Loucy (cell line): ENCODE data around the gene AADAC.
A peak's percentile ranks its signal among the peaks of the same experiment; 100 is the strongest.

Experiments used
- H2AFZ ChIP-seq: fragments of 200-600 bp; sonication (generic); 2 replicates; pipeline ENCODE4 v1.6.0; 2016; ENCODE audit warnings: antibody characterized with exemption, mild to moderate bottlenecking, low read length, moderate library complexity
- H3F3A ChIP-seq: fragments of 200-600 bp; 2 replicates; pipeline ENCODE4 v1.6.0; 2016; ENCODE audit warnings: antibody characterized with exemption, low read depth, mild to moderate bottlenecking
- H3K27me3 ChIP-seq: fragments of 200-600 bp; sonication (generic); 2 replicates; pipeline ENCODE4 v1.6.1; 2014; ENCODE audit warnings: low read length, mild to moderate bottlenecking; ENCODE audit not compliant: insufficient read depth, poor library complexity, severe bottlenecking
- H3K36me3 ChIP-seq: fragments of 200-600 bp; sonication (generic); 2 replicates; pipeline ENCODE4 v1.6.1; 2016; ENCODE audit warnings: low read length; ENCODE audit not compliant: insufficient read depth
- H3K4me1 ChIP-seq: fragments of 200-600 bp; sonication (generic); 2 replicates; pipeline ENCODE4 v1.5.1; 2014; ENCODE audit warnings: low read length, mild to moderate bottlenecking; ENCODE audit not compliant: insufficient read depth, poor library complexity, severe bottlenecking
- H3K4me2 ChIP-seq: fragments of 200-600 bp; sonication (generic); 2 replicates; pipeline ENCODE4 v1.6.0; 2014; ENCODE audit warnings: antibody characterized with exemption, low read length, low read depth, mild to moderate bottlenecking; ENCODE audit not compliant: poor library complexity, severe bottlenecking
- H3K4me3 ChIP-seq: fragments of 200-600 bp; sonication (generic); 2 replicates; pipeline ENCODE4 v1.5.1; 2014; ENCODE audit warnings: low read length, mild to moderate bottlenecking, mixed read lengths; ENCODE audit not compliant: poor library complexity, severe bottlenecking
- H3K79me2 ChIP-seq: fragments of 200-600 bp; sonication (generic); 2 replicates; pipeline ENCODE4 v1.6.1; 2014; ENCODE audit warnings: low read length; ENCODE audit not compliant: insufficient read depth
- H3K9ac ChIP-seq: fragments of 200-600 bp; sonication (generic); 2 replicates; pipeline ENCODE4 v1.6.0; 2014; ENCODE audit warnings: mild to moderate bottlenecking, low read depth, low read length, moderate library complexity; ENCODE audit not compliant: poor library complexity, severe bottlenecking
- H3K9me2 ChIP-seq: fragments of 200-600 bp; sonication (generic); replicated peaks from 2 replicates; pipeline ENCODE4 v1.6.1; 2016; ENCODE audit warnings: low read depth, low read length, mixed read lengths
- H3K9me3 ChIP-seq: fragments of 200-600 bp; sonication (generic); 2 replicates; pipeline ENCODE4 v1.6.1; 2014; ENCODE audit warnings: mild to moderate bottlenecking, antibody characterized with exemption, low read length, low read depth; ENCODE audit not compliant: insufficient read depth
- H4K20me1 ChIP-seq: fragments of 200-600 bp; sonication (generic); 2 replicates; pipeline ENCODE4 v1.6.0; 2014; ENCODE audit warnings: antibody characterized with exemption, low read length, mild to moderate bottlenecking; ENCODE audit not compliant: insufficient read depth, poor library complexity, severe bottlenecking
- EZH2phosphoT487 ChIP-seq: fragments of 200-600 bp; IDR thresholded peaks from 2 replicates; pipeline ENCODE4 v1.6.1; 2018; ENCODE audit warnings: antibody characterized with exemption, mild to moderate bottlenecking, moderate library complexity, borderline replicate concordance
- TF ChIP-seq, protein P1 (sequence below): fragments of 200-600 bp; sonication (generic); conservative IDR thresholded peaks from 2 replicates; pipeline ENCODE4 v1.5.1; 2014; ENCODE audit warnings: mild to moderate bottlenecking, antibody characterized with exemption, low read length

AADAC gene

DNA sequence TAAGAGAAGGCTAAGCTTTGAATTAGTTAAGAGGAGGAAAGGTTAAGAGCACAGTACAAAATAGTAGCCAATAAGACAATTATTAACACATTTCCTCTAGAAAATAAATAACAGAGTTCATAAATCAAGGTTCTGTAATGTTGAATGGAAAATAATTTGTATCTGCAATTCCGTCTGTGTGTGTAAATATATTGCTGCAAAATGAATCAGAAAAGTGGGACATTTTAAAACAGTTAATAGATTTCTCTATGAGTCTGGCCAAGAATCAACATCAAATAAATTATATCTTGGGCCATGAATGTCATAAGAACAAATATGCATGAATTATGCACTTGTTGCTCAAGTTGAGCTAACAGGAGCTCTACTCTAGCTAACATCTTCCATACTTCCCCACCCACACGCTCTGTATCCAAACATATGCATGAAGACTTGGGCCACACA lies 45.3 kb downstream of the AADAC start:
- Histone ChIP-seq H3K4me2 (no peak overlapping the region), H3K79me2 (no peaks in the 10 kb centered on the region), H3K9ac (no peak overlapping the region), H3K36me3 (no peaks in the 10 kb centered on the region), H4K20me1 (no peaks in the 10 kb centered on the region), H3K27me3 (no peaks in the 10 kb centered on the region), H3K9me2 (no peaks in the 10 kb centered on the region), H2AFZ (no peak overlapping the region), H3F3A (no peaks in the 10 kb centered on the region), H3K9me3 (no peaks in the 10 kb centered on the region), H3K4me1 (no peaks in the 10 kb centered on the region), H3K4me3 (no peak overlapping the region)
- TF ChIP-seq, protein P1, sequence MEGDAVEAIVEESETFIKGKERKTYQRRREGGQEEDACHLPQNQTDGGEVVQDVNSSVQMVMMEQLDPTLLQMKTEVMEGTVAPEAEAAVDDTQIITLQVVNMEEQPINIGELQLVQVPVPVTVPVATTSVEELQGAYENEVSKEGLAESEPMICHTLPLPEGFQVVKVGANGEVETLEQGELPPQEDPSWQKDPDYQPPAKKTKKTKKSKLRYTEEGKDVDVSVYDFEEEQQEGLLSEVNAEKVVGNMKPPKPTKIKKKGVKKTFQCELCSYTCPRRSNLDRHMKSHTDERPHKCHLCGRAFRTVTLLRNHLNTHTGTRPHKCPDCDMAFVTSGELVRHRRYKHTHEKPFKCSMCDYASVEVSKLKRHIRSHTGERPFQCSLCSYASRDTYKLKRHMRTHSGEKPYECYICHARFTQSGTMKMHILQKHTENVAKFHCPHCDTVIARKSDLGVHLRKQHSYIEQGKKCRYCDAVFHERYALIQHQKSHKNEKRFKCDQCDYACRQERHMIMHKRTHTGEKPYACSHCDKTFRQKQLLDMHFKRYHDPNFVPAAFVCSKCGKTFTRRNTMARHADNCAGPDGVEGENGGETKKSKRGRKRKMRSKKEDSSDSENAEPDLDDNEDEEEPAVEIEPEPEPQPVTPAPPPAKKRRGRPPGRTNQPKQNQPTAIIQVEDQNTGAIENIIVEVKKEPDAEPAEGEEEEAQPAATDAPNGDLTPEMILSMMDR: no peak
- no peak for TF ChIP-seq EZH2phosphoT487

DNA sequence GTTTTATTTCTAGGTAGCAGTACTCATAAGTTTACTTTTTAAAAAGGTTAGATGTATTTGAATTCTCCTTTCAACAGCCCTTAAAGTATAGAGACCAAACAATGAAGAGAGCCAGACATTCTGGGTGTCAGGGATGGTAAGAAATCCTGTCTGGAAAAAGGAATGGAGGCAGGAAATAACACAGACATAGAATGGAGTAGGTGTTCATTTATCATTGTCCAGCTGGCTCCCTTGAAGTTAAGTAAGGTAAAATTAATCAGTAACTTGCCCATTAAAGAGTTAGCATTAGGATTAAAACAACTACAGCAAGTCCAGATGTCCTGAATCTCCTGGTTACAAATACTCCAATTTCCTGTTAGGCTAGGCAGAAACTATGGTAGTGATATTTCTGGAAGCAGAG lies 46.0 kb downstream of the AADAC start:
- H3K27me3 ChIP-seq: no peaks in the 10 kb centered on the region
- H3K4me3 ChIP-seq: no peak overlapping the region
- H3F3A ChIP-seq: no peaks in the 10 kb centered on the region
- H3K79me2 ChIP-seq: no peaks in the 10 kb centered on the region
- no peak overlapping the region for H3K4me2 ChIP-seq
- no peaks in the 10 kb centered on the region for H3K9me2 ChIP-seq
- no peak overlapping the region for H2AFZ ChIP-seq
- H3K9ac ChIP-seq: no peak overlapping the region
- no peaks in the 10 kb centered on the region for H3K9me3 ChIP-seq
- H3K36me3 ChIP-seq: no peaks in the 10 kb centered on the region
- no peak for TF ChIP-seq EZH2phosphoT487
- TF ChIP-seq, protein P1: no peak
- no peaks in the 10 kb centered on the region for H3K4me1 ChIP-seq
- no peaks in the 10 kb centered on the region for H4K20me1 ChIP-seq

DNA sequence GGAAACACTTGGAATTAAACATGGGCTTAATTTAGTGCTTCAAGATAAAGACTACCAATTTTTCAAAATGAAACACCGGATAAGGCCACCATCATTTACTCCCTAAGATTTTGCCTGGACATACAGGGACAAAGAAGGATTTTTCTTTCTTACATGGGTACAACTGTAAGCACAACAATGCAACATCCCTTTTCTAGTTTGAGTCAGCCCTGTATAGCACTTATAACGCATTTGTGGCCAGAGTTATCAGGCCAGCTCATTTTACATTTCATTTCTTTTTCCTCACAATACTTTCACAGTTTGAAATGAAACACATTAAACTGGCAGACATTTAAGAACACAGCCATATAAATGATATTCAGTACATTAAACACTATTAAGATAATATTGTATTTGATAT lies 49.7 kb downstream of the AADAC start:
- no peaks in the 10 kb centered on the region for H3K79me2 ChIP-seq
- no peaks in the 10 kb centered on the region for H4K20me1 ChIP-seq
- no peak overlapping the region for H3K4me2 ChIP-seq
- H3K27me3 ChIP-seq: no peaks in the 10 kb centered on the region
- H2AFZ ChIP-seq: peak overlapping the region; percentile 11; the same call in 1 of the 2 replicates
- no peaks in the 10 kb centered on the region for H3K9me3 ChIP-seq
- no peaks in the 10 kb centered on the region for H3F3A ChIP-seq
- H3K9me2 ChIP-seq: no peaks in the 10 kb centered on the region
- peaks cover 10% of the 10 kb centered on the region for H3K4me1 ChIP-seq
- no peak overlapping the region for H3K9ac ChIP-seq
- H3K36me3 ChIP-seq: no peaks in the 10 kb centered on the region
- H3K4me3 ChIP-seq: no peak overlapping the region
- TF ChIP-seq, protein P1: no peak
- no peak for TF ChIP-seq EZH2phosphoT487
